SK-N-MC (cell line): ENCODE measurements around the gene RCAN1.

Experiments
- EZH2 ChIP-seq: fragments of 200-600 bp; sonication (generic); IDR thresholded peaks from one replicate; pipeline ENCODE4 v1.6.1; 2017; ENCODE audit warnings: antibody characterized with exemption
- POLR2AphosphoS5 ChIP-seq: IDR thresholded peaks from 2 replicates; pipeline ENCODE4 v1.6.1; 2012; ENCODE audit warnings: mild to moderate bottlenecking, low read depth, low read length, borderline replicate concordance

DNA sequence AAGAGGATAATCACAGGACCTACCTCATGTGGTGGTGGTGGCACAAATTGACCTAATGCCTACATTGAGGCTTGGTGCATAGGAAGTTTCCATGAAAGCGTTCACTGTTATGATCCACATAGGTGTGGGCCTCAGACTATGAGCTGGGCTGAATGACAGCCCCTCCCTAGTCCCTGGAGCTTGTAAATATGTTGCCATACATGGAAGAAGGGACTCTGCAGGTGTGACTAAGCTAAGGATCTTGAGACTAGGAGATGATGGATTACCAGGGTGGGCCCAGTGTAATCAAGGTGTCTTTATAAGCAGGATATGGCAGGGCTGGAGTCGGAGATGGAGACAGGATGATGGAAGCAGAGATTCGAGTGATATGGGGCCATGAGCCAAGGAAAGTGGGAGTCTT lies 71.9 kb downstream of the RCAN1 start:
- TF ChIP-seq EZH2 (no peak), POLR2AphosphoS5 (no peak)
